HepG2 (cell line): ENCODE data around the gene ACACB. TPM values are rescaled to one million over a fixed set of nuclear protein-coding genes. Genes with fewer than 3 reads are reported as not detected.
A peak's percentile ranks its signal among the peaks of the same experiment; 100 is the strongest.

Experiments used
- BORCS8-MEF2B ChIP-seq: sonication (generic); formaldehyde crosslinking; IDR thresholded peaks from 2 replicates; pipeline ENCODE4 v1.8.0; 2022; ENCODE audit warnings: mild to moderate bottlenecking, missing genetic modification reagents
- FOXA1 ChIP-seq, 2 experiments: fragments of 450-650 bp in 1 of 2; sonication (generic) in 1 of 2; formaldehyde crosslinking in 1 of 2; IDR thresholded peaks; 2 replicates each; pipeline versions ENCODE4 v1.4.0 to v1.6.1; 2016 to 2020; ENCODE audit warnings: missing genetic modification reagents in 1 of 2
- GABPB1 ChIP-seq: IDR thresholded peaks from 2 replicates; pipeline ENCODE4 v1.6.1; 2016; ENCODE audit warnings: mild to moderate bottlenecking, missing genetic modification reagents, moderate library complexity, missing compliant biosample characterization
- GFI1 ChIP-seq: sonication (generic); formaldehyde crosslinking; IDR thresholded peaks from 2 replicates; pipeline ENCODE4 v1.5.0; 2020; ENCODE audit warnings: missing genetic modification reagents, mild to moderate bottlenecking, borderline replicate concordance
- GZF1 ChIP-seq: sonication (generic); formaldehyde crosslinking; IDR thresholded peaks from 2 replicates; pipeline ENCODE4 v1.5.1; 2020; ENCODE audit warnings: mild to moderate bottlenecking, missing genetic modification reagents
- HNF4A ChIP-seq: sonication (generic); formaldehyde crosslinking; IDR thresholded peaks from 2 replicates; pipeline ENCODE4 v1.4.0; 2020; ENCODE audit warnings: missing genetic modification reagents
- KDM6A ChIP-seq: IDR thresholded peaks from 2 replicates; pipeline ENCODE4 v1.6.1; 2016; ENCODE audit warnings: low read depth
- NR0B2 ChIP-seq: sonication (generic); formaldehyde crosslinking; IDR thresholded peaks from 2 replicates; pipeline ENCODE4 v1.4.0; 2020; ENCODE audit warnings: mild to moderate bottlenecking, missing genetic modification reagents
- NR2F1 ChIP-seq, 2 experiments: fragments of 450-650 bp in 1 of 2; formaldehyde crosslinking in 1 of 2; IDR thresholded peaks; 2 replicates each; pipeline versions ENCODE4 v1.5.0 to v1.6.1; 2016 to 2020; ENCODE audit warnings: mild to moderate bottlenecking in 1 of 2, missing compliant biosample characterization in 1 of 2, missing genetic modification reagents in 1 of 2, moderate library complexity in 1 of 2
- PRDM4 ChIP-seq: sonication (generic); formaldehyde crosslinking; IDR thresholded peaks from 2 replicates; pipeline ENCODE4 v1.9.0; 2021; ENCODE audit warnings: missing genetic modification reagents, borderline replicate concordance
- SALL1 ChIP-seq: sonication (generic); formaldehyde crosslinking; IDR thresholded peaks from 2 replicates; pipeline ENCODE4 v1.8.0; 2022; ENCODE audit warnings: mild to moderate bottlenecking, missing genetic modification reagents
- TAF15 ChIP-seq: fragments of 200-400 bp; formaldehyde crosslinking; IDR thresholded peaks from one replicate; pipeline ENCODE4 v1.6.1; 2018; ENCODE audit warnings: mild to moderate bottlenecking, low read depth, low read length; ENCODE audit not compliant: poor library complexity, severe bottlenecking
- ZFP37 ChIP-seq: sonication (generic); formaldehyde crosslinking; IDR thresholded peaks from 2 replicates; pipeline ENCODE4 v1.4.0; 2020; ENCODE audit warnings: missing genetic modification reagents, borderline replicate concordance
- ZNF362 ChIP-seq: sonication (generic); formaldehyde crosslinking; IDR thresholded peaks from 2 replicates; pipeline ENCODE4 v1.4.0; 2020; ENCODE audit warnings: missing genetic modification reagents, mild to moderate bottlenecking, borderline replicate concordance
- ZNF749 ChIP-seq: sonication (generic); formaldehyde crosslinking; IDR thresholded peaks from 2 replicates; pipeline ENCODE4 v1.8.0; 2022; ENCODE audit warnings: mild to moderate bottlenecking, missing genetic modification reagents, moderate library complexity, borderline replicate concordance
- polyA plus RNA-seq, 8 experiments: library from polyadenylated mRNA; depleted of rRNA in 3 of 8; stranded (reverse) in 7 of 8; unstranded in 1 of 8; fragments of >200 nt; fragmentation: Illumina TruSeq in 4 of 8; extraction: Trizol in 4 of 8; gene quantifications; 2 replicates each; pipeline versions ENCODE4 v1.2.1 to v1.2.3, GENCODE V29; 2011 to 2016; ENCODE audit warnings: low read depth in 4 of 8, missing spikeins in 1 of 8, mixed read lengths in 1 of 8; ENCODE audit not compliant: insufficient read depth in 1 of 8
- total RNA-seq, 5 experiments: library from RNA; depleted of rRNA; stranded (reverse); fragments of >200 nt; fragmentation: Illumina TruSeq; extraction: Trizol; gene quantifications; 2 replicates each; pipeline ENCODE4 v1.2.3, GENCODE V29; 2016; ENCODE audit warnings: low read depth in 1 of 5
- TF ChIP-seq, protein P1 (sequence below): sonication (generic); formaldehyde crosslinking; IDR thresholded peaks from 2 replicates; pipeline ENCODE4 v1.5.1; 2020; ENCODE audit warnings: missing genetic modification reagents, mild to moderate bottlenecking, borderline replicate concordance
- TF ChIP-seq, protein P2 (sequence below): sonication (generic); formaldehyde crosslinking; IDR thresholded peaks from 2 replicates; pipeline ENCODE4 v1.8.0; 2023; ENCODE audit warnings: mild to moderate bottlenecking, missing genetic modification reagents
- TF ChIP-seq, protein P3 (sequence below): sonication (generic); formaldehyde crosslinking; IDR thresholded peaks from 2 replicates; pipeline ENCODE4 v1.5.1; 2020; ENCODE audit warnings: missing genetic modification reagents, mild to moderate bottlenecking, borderline replicate concordance

ACACB gene
- total and polyA plus RNA-seq, 2 of the 13 experiments (the other 11 are each of a cell fraction or from before 2014, with no cell fraction given), result 6.2 to 8.6 TPM

DNA sequence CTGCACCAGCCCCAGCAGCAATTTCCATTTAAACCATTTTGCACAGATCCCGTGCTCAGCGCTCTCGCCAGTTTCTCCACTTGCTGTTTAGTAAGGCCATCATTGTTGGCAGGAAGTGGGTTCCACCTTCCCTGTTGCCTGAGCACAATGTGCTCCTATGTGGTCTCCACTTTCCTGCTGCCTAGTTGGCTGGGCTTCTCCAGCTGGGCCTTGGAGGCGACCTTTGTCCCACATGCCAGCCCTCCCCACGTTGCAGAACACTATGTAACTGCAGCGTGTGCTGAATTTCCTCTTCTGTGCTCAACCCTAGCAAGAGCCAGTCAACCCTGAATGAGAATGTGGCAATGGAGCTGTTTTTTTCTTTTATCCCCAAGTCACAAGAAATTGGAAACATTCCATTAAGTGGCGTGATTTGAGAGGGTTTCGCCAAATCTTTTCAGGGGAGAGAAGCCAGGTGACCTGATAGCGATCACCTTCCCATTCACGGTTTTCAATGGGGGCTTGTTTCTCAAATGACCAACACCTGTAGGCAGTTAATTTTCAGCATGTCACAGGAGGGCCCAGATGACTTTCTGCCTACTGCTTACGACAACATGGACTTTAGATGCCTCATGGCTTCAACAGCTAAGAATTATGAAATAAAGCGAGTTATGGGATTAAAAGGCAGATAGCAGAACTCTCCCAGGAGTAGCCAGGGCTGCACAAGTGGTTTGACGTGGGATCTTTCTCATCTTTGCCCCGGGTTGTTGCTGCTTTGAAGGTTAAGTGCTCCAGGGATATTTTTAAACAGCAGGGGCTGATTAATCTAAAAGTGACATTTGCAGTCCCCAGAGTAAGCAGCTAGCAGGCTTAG is at the start of gene ACACB (continued):
- no peak for TF ChIP-seq ZNF749 (CRISPR knock-in tag)
- TF ChIP-seq, protein P1, sequence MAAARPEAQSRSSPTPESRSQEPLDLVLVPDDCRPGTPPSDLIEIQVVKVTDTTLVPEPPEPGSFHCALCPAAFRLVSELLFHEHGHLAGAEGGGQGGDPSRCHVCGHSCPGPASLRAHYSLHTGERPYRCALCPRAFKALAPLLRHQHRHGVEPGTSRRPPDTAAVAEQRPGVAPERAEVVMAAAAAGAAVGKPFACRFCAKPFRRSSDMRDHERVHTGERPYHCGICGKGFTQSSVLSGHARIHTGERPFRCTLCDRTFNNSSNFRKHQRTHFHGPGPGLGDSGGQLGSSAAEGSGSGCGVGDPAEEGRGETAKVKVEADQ, result peak; percentile 52; the same call in 1 of the 2 replicates
- peak in 1 of 2 experiments; percentile 18; a peak in 1 of 4 replicates for TF ChIP-seq NR2F1 (CRISPR knock-in tag; IDR thresholded peaks at IDR 0.05)
- no peak for TF ChIP-seq FOXA1 (IDR thresholded peaks at IDR 0.05)
- peak; percentile 59 for TF ChIP-seq FOXA1 (CRISPR knock-in tag; IDR thresholded peaks at IDR 0.05)
- TF ChIP-seq GABPB1 (CRISPR knock-in tag), result peak; percentile 69
- peak; percentile 95 for TF ChIP-seq SALL1 (CRISPR knock-in tag)
- TF ChIP-seq, protein P2, sequence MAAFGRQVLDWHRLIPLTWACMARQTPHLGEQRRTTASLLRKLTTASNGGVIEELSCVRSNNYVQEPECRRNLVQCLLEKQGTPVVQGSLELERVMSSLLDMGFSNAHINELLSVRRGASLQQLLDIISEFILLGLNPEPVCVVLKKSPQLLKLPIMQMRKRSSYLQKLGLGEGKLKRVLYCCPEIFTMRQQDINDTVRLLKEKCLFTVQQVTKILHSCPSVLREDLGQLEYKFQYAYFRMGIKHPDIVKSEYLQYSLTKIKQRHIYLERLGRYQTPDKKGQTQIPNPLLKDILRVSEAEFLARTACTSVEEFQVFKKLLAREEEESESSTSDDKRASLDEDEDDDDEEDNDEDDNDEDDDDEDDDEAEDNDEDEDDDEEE, result no peak
- TF ChIP-seq ZNF362 (CRISPR knock-in tag), result peak; percentile 68; the same call in 1 of the 2 replicates
- 0 out of 2 replicates have a peak, but pooled peaks have one; percentile 31 for TF ChIP-seq ZFP37 (CRISPR knock-in tag)
- TF ChIP-seq GFI1 (CRISPR knock-in tag), result peak; percentile 50
- peak; percentile 44; the same call in 1 of the 2 replicates for TF ChIP-seq NR0B2 (CRISPR knock-in tag)
- TF ChIP-seq KDM6A (CRISPR knock-in tag), result peak; percentile 67
- peak; percentile 97 for TF ChIP-seq HNF4A (CRISPR knock-in tag)
- TF ChIP-seq BORCS8-MEF2B, result no peak; the same call in none of the 2 replicates
- TF ChIP-seq, protein P3, sequence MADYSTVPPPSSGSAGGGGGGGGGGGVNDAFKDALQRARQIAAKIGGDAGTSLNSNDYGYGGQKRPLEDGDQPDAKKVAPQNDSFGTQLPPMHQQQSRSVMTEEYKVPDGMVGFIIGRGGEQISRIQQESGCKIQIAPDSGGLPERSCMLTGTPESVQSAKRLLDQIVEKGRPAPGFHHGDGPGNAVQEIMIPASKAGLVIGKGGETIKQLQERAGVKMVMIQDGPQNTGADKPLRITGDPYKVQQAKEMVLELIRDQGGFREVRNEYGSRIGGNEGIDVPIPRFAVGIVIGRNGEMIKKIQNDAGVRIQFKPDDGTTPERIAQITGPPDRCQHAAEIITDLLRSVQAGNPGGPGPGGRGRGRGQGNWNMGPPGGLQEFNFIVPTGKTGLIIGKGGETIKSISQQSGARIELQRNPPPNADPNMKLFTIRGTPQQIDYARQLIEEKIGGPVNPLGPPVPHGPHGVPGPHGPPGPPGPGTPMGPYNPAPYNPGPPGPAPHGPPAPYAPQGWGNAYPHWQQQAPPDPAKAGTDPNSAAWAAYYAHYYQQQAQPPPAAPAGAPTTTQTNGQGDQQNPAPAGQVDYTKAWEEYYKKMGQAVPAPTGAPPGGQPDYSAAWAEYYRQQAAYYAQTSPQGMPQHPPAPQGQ (CRISPR knock-in tag), result no peak
- TF ChIP-seq GZF1, result 0 out of 2 replicates have a peak, but pooled peaks have one; percentile 65
- TF ChIP-seq TAF15, result no peak
- no peak for TF ChIP-seq PRDM4 (CRISPR knock-in tag)
